ENCODE measurements around the gene EFL1.

DNA sequence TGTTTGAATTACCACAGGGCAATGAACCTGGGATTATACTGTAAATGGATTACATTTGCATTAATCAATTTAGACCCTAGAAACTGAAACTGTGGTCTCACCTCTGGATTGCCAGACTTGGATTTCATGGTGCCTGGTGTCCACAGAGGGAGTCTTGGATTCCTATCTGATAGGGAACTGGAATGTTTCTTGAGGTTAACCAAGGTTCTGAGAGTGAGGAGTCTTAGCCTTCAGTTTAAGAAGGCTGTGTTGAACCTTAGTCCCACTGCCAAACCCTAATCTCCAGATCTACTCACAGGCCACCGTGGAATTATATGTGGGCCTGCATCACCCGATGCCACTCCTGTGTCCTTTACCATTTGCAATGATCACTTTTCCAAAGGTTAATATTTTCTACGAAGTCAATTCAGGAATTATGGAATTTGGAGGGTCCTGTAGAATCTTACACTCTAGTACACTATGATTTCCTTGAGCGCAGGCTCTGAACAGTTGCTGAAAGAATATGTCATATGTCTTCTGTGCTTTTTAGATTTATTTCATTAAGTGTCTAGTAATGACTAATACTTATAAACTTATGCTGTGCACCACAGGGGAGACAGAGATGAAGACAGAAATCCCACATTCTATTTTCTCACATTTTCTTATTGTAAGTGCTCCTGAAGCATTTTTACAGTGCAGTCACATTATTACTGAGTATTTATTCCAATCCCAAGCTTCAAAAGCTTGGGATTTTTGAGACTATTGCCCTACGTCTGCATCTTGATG lies 87.9 kb downstream of the EFL1 start:
- TF ChIP-seq YY1 (IDR thresholded peaks at IDR 0.05; ENCODE audit: insufficient read depth, insufficient read length) (no peak), ZNF274 (IDR thresholded peaks at IDR 0.05; ENCODE audit: low read depth, low read length) (no peak), SUZ12 (IDR thresholded peaks at IDR 0.05; ENCODE audit: extremely low read depth, insufficient read depth, insufficient read length) (no peak)

Measured in NT2/D1 (cell line).